ENCODE results near the gene SUSD4.

- TF ChIP-seq POLR2A (IDR thresholded peaks at IDR 0.05; ENCODE audit: low read depth, low read length): no peak
- TF ChIP-seq POLR2AphosphoS5 (IDR thresholded peaks at IDR 0.05; ENCODE audit: low read depth, low read length): no peak
- no peak for TF ChIP-seq PAX5 (IDR thresholded peaks at IDR 0.05; ENCODE audit: insufficient read depth, low read length, severe bottlenecking)
These were observed 74.4 kb downstream of the SUSD4 start for GRCh38 chr1:223289621-223290020.
